Raji (cell line): ENCODE data around the gene ADM5.
A peak's percentile ranks its signal among the peaks of the same experiment; 100 is the strongest.

Experiments used
- POLR2A ChIP-seq: IDR thresholded peaks from 2 replicates; pipeline ENCODE4 v1.6.1; 2011; ENCODE audit warnings: low read depth, low read length, control low read depth; ENCODE audit not compliant: insufficient read depth

Gene ADM5

GRCh38 chr19:49654581-49654980, 34.8 kb upstream of the ADM5 start:
- TF ChIP-seq POLR2A: no peak

- no peak for TF ChIP-seq POLR2A
Measured at GRCh38 chr19:49655570-49656455, 33.6 kb upstream of the ADM5 start.

- no peak for TF ChIP-seq POLR2A
Measured at GRCh38 chr19:49656456-49657109, 32.8 kb upstream of the ADM5 start.

- TF ChIP-seq POLR2A: no peak
Measured at GRCh38 chr19:49657493-49658138, 31.8 kb upstream of the ADM5 start.

GRCh38 chr19:49658139-49658517, 31.3 kb upstream of the ADM5 start:
- no peak for TF ChIP-seq POLR2A

GRCh38 chr19:49658566-49659442, 30.6 kb upstream of the ADM5 start:
- TF ChIP-seq POLR2A: no peak

- TF ChIP-seq POLR2A: no peak
Measured at GRCh38 chr19:49660338-49660961, 28.9 kb upstream of the ADM5 start.

GRCh38 chr19:49662011-49662410, 27.4 kb upstream of the ADM5 start:
- TF ChIP-seq POLR2A: no peak

- TF ChIP-seq POLR2A: no peak
Measured at GRCh38 chr19:49663224-49663623, 26.2 kb upstream of the ADM5 start.

GRCh38 chr19:49664171-49665035, 25.0 kb upstream of the ADM5 start:
- TF ChIP-seq POLR2A: peak; percentile 84

GRCh38 chr19:49665036-49665350, 24.4 kb upstream of the ADM5 start:
- no peak; the same call in 1 of the 2 replicates for TF ChIP-seq POLR2A

- peak; percentile 66 for TF ChIP-seq POLR2A
Measured at GRCh38 chr19:49665351-49666119, 23.9 kb upstream of the ADM5 start, which contains the start of the genes BCL2L12 and IRF3. TSS of gene BCL2L12 (plus strand) at chr19:49665933. CDS start at chr19:49666693, 760 bp downstream. TSS of gene IRF3 (minus strand) at chr19:49665857. CDS start at chr19:49664838, 1,019 bp downstream.

GRCh38 chr19:49666120-49666444, 23.3 kb upstream of the ADM5 start:
- no peak for TF ChIP-seq POLR2A

- no peak for TF ChIP-seq POLR2A
Measured at GRCh38 chr19:49667473-49667872, 21.9 kb upstream of the ADM5 start.
